T-helper 17 cell (primary cell): ENCODE measurements around the gene CNTD1. TPM values are rescaled to one million over a fixed set of nuclear protein-coding genes. Genes with fewer than 3 reads are reported as not detected.
A peak's percentile ranks its signal among the peaks of the same experiment; 100 is the strongest.

ENCODE experiments used
- ATAC-seq: fragments of 150-1000 bp; cut with Tn5 transposase; 2 replicates; pipeline ENCODE4 v1.10.0; 2021; ENCODE audit warnings: mild to moderate bottlenecking, moderate library complexity
- DNase-seq, 3 donors: peaks; one replicate each; pipeline versions ENCODE4 v3.0.0 to v3.0.0-alpha.2; 2020 to 2021
- H3K9me3 ChIP-seq: one replicate; pipeline ENCODE4 v1.7.0; 2013; ENCODE audit warnings: low read length, mild to moderate bottlenecking; ENCODE audit not compliant: control insufficient read depth, poor library complexity, severe bottlenecking
- H3K27ac Mint-ChIP-seq: one replicate; pipeline ENCODE4 v1.8.0; 2022; ENCODE audit warnings: mild to moderate bottlenecking, moderate library complexity, mixed read lengths
- H3K27me3 Mint-ChIP-seq: one replicate; pipeline ENCODE4 v1.8.0; 2022; ENCODE audit warnings: mixed read lengths
- H3K36me3 Mint-ChIP-seq: one replicate; pipeline ENCODE4 v1.8.0; 2022; ENCODE audit warnings: low read depth, mixed read lengths
- H3K4me1 Mint-ChIP-seq: one replicate; pipeline ENCODE4 v1.8.0; 2022; ENCODE audit warnings: mild to moderate bottlenecking, mixed read lengths
- H3K4me3 Mint-ChIP-seq: one replicate; pipeline ENCODE4 v1.8.0; 2022; ENCODE audit warnings: mild to moderate bottlenecking, moderate library complexity, mixed read lengths
- total RNA-seq, 4 donors: library from RNA in 2 of 4; stranded (reverse) in 2 of 4; gene quantifications; one replicate each; pipeline ENCODE4 v1.2.3 and lab custom pipeline; 2022 to 2026

CNTD1 gene
- total RNA-seq, 2 donors from 2014 or later = not detected

DNA sequence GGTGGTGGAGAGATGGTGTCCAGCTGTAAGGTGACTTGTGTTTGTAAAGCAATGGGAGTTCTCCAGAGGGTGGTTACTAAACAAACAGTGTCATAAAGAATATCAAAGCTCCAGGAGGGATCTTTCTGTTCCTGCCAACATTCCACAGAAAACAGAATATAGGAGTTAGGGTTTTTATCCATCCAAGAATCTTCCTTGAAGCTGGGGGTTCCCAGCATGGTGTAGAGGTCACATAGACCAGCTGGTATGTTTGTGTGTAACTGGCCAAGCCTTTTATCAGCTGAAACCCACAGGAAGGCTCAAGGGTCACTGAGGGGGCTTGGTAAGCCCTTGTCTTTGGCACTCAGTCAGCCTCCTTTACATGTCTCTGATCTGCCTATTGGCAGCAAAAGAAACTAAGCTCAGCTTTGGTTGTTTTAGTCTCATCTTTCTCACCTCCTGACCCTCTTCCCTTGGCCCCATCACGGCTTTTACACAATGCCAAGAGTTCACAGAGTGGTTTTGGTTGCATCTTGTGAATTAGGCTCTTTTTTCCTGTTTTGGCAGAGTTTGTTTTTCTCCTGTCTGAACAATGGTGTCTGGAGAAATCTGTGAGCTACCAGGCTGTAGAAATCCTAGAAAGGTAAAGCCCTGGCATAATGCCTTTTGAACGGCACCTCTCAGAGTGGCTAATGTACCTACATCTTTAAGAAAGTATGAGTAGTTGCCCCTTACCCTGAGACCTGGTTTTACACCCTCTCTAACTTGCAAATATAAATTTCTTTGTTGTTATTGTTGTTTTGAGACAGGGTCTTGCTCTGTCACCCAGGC lies 4.6 kb downstream of the CNTD1 start:
- peaks cover 14% of the 10 kb centered on the region for H3K4me1 Mint-ChIP-seq
- DNase-seq (no peak), ATAC-seq (no peak)
- no peaks in the 10 kb centered on the region for H3K27me3 Mint-ChIP-seq
- no peaks in the 10 kb centered on the region for H3K36me3 Mint-ChIP-seq
- no peak overlapping the region for H3K4me3 Mint-ChIP-seq
- H3K9me3 ChIP-seq = no peaks in the 10 kb centered on the region
- peak overlapping the region; percentile 43 for H3K27ac Mint-ChIP-seq

DNA sequence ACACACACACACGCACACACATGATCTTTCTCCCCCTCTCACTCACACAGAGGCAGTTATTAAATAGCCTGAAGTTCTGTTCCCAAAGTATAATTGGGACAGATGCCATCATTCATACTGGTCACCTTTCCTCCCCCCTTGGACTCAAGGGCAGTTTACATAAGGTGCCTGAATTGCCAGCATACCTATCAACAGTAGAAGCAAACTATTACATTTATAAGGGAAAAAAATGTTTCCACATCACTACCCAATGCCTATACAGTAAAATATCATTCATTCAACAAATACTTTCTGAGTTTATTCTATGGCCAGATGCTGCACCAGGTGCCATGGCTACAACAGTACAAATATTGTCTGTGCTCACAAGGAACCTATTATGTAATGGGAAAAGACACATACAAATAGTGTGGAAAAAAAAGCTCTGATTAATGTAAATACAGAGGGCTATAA lies 6.3 kb downstream of the CNTD1 start:
- DNase-seq (no peak), ATAC-seq (no peak)
- Mint-ChIP-seq H3K27me3 (no peaks in the 10 kb centered on the region), H3K4me3 (no peak overlapping the region), H3K27ac (no peak overlapping the region), H3K4me1 (peaks cover 7% of the 10 kb centered on the region), H3K36me3 (no peaks in the 10 kb centered on the region)
- H3K9me3 ChIP-seq = no peaks in the 10 kb centered on the region

DNA sequence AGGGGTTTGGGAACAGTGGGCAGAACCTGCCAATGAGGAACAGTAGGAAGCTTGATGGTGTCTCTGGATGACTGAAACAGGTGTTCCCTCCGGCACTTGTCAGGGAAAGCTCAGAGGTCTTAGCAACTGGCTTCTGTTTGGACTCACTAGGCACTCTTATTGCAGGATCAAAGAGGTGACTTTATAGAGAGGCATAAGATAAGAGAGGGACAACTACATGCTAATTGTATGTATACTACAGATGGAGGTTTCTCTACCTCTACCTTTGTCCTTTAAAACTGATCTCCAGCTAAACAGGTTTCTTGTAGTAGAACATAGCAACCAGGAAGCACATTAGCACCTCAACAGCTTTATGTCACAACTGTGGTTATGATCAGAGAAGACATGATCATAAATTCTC lies 7.6 kb downstream of the CNTD1 start:
- Mint-ChIP-seq H3K27ac (no peak overlapping the region), H3K27me3 (no peaks in the 10 kb centered on the region), H3K4me1 (peaks cover 3% of the 10 kb centered on the region), H3K4me3 (no peak overlapping the region), H3K36me3 (peaks cover 3% of the 10 kb centered on the region)
- H3K9me3 ChIP-seq = no peaks in the 10 kb centered on the region
- DNase-seq (no peak), ATAC-seq (no peak)

DNA sequence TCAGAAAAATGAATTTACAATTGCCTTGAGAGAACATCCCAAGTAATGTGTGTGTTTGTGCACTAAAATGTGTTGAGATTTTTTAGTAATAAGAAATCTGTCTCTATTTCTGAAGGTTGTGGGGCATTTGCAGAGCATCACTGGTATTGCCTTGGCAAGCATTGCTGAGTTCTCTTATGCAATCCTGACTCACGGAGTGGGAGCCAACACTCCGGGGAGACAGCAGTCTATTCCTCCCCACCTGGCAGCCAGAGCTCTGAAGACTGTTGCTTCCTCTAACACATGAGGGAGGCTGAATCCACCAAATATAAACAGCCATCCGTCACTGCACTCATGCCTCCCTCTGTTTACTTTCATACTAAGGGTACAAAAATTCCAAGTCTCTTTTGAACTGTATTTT lies 10.6 kb downstream of the CNTD1 start:
- no peak for DNase-seq
- peaks cover 12% of the 10 kb centered on the region for H3K36me3 Mint-ChIP-seq
- ATAC-seq = no peak
- no peaks in the 10 kb centered on the region for H3K27me3 Mint-ChIP-seq
- no peaks in the 10 kb centered on the region for H3K9me3 ChIP-seq
- no peak overlapping the region for H3K27ac Mint-ChIP-seq
- no peak overlapping the region for H3K4me3 Mint-ChIP-seq
- H3K4me1 Mint-ChIP-seq = no peaks in the 10 kb centered on the region

DNA sequence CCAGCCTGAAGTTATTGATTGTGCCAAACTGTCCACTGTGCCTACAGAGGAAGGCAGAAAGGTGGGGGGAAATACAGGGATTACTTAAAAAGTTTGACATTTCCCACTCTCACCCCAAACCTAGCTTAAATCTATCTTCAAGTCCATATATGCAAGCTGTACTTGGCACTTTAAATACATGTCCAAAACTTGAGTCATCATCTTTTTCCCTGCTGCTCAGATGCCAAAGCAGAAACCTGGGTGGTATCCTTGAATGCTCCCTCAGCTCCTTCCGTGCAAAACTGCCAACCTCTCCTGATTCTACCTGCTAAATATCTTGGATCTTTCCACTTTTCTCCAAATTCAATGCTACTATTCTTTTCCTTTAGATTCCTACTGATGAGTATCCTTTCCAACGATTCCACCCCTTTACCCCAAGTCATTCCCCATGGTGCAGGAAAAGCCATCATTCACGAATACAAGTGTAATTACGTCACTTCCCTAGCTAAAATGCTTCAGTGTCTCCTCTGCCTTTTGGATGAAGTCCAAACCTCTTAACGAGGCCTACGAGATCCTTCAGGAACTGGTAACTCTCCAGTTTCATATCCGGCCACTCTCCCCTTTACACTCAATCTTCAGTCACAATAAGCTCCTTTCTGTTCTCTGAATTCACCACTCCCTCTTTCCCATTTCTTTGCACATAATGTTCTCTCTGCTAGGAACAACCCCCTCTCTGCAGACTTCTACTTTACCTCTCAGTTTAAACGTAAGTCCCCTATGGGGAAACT lies 16.2 kb downstream of the CNTD1 start:
- DNase-seq (no peak), ATAC-seq (no peak)
- Mint-ChIP-seq H3K27me3 (no peaks in the 10 kb centered on the region), H3K4me3 (no peak overlapping the region), H3K36me3 (peaks cover 25% of the 10 kb centered on the region), H3K27ac (no peak overlapping the region), H3K4me1 (peaks cover 10% of the 10 kb centered on the region)
- no peaks in the 10 kb centered on the region for H3K9me3 ChIP-seq

DNA sequence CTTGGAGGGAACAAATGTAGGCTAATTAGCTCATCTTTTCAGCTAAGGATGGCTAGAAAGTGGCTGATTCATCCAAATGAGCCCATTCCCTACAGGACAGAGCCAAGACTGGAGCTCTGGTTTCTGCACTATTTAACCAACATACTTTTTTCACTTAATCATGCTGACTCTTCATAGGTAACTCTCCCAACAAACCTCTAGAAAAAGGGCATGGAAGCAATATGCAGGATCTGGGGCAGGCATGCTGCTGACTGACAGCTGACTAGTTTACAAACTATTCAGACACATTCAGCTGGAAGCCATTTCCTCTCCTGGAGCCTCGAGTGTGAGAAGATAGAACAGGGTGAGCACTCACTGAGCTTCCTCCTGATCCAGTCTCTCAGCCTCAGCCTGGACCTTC lies 19.2 kb downstream of the CNTD1 start:
- Mint-ChIP-seq H3K27me3 (no peaks in the 10 kb centered on the region), H3K4me1 (peaks cover 17% of the 10 kb centered on the region), H3K4me3 (no peak overlapping the region), H3K27ac (peak overlapping the region; percentile 49), H3K36me3 (peaks cover 19% of the 10 kb centered on the region)
- no peaks in the 10 kb centered on the region for H3K9me3 ChIP-seq
- no peak for ATAC-seq
- DNase-seq = no peak

DNA sequence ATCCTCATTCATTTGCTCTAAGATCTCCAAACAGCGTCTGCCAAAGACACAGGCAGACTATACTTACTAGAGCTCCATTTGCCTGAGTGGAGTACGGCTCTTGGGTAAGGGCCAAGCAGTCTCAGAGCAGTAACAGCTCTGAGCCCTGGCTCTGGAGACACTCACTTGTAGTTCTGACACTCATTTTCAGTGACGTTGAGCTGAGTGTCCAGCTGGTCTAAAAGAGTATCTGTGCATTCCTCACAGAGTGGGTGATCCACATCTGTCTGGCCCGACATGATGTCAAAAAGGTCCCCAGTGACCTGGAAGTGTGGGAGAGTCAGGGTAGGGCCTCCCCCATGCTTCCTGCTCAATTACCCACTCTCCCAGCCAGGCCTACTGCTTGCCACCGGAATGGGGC lies 19.7 kb downstream of the CNTD1 start:
- Mint-ChIP-seq H3K36me3 (peaks cover 19% of the 10 kb centered on the region), H3K27ac (peak overlapping the region; percentile 49), H3K27me3 (no peaks in the 10 kb centered on the region), H3K4me3 (no peak overlapping the region), H3K4me1 (peaks cover 18% of the 10 kb centered on the region)
- DNase-seq (no peak), ATAC-seq (no peak)
- no peaks in the 10 kb centered on the region for H3K9me3 ChIP-seq

DNA sequence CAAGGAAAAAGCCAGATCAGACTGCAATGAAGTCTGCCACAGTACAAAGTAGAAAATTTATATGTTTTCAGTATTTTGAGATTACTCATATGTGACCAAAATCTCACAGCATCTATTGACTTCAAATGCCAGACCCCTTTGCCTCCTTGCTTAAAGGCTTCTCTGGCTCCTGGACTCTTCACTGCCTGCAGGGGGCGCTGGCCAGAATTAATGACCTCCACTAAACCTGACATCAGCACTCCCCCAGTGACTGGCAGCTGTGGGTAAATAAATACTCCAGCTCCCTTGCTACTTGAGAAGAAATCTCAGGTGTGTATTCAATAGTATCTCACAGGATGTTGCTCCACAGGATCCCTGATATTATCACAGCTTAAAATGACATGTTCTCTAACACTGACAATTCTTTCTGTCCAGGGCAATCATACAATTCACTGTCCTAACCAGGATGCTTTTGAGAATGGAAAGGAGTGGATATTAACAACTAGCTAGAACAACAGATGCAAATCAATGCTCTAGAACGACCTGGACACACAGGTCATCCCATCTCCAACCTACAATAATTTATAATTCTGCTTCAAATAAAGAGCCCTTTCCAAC lies 21.4 kb downstream of the CNTD1 start:
- H3K4me1 Mint-ChIP-seq = peaks cover 23% of the 10 kb centered on the region
- H3K27me3 Mint-ChIP-seq = no peaks in the 10 kb centered on the region

DNA sequence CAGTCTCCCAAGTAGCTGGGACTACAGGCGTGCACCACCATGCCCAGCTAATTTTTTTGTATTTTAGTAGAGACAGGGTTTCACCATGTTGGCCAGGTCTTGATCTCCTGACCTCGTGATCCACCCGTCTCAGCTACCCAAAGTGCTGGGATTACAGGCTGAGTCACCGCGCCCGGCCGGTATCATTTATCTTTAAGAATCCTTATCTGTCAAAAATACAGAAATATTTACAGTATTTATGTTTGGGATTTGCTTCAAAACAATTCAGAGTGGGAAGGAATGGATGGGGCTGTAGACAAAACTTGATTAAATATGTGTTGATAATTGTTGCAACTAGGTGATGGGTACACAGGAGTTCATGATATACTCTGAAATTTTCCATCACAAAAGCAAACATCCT lies 22.5 kb downstream of the CNTD1 start:
- Mint-ChIP-seq H3K4me1 (peaks cover 19% of the 10 kb centered on the region), H3K27ac (no peak overlapping the region), H3K4me3 (no peak overlapping the region), H3K36me3 (peaks cover 7% of the 10 kb centered on the region), H3K27me3 (no peaks in the 10 kb centered on the region)
- DNase-seq = no peak
- ATAC-seq = no peak
- H3K9me3 ChIP-seq = no peaks in the 10 kb centered on the region

More for the DNA sequence above, 21.4 kb downstream of the CNTD1 start:
- no peaks in the 10 kb centered on the region for H3K9me3 ChIP-seq
- Mint-ChIP-seq H3K4me3 (no peak overlapping the region), H3K36me3 (peaks cover 10% of the 10 kb centered on the region), H3K27ac (no peak overlapping the region)
- ATAC-seq (no peak), DNase-seq (peak; percentile 47)

DNA sequence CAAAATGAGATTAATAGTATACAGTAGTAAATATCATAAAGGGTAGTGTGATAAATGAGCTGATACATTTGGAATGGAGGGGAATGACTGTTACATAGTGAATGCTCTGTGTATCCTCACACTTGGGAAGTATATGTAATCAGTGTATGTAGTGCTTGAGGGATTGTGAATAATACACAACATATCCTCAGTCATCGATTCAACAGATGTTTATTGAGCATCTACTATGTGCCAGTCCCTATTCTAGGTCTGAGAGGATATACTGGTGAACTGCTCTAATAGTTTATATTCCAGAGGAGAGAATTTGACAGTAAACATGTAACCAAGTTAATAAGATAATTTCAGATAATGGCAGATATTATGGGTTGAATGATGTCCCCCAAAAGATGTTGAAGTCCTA lies 28.8 kb downstream of the CNTD1 start:
- no peak for ATAC-seq
- Mint-ChIP-seq H3K4me3 (no peak overlapping the region), H3K36me3 (peaks cover 7% of the 10 kb centered on the region), H3K27me3 (peaks cover 9% of the 10 kb centered on the region), H3K27ac (no peak overlapping the region), H3K4me1 (peaks cover 25% of the 10 kb centered on the region)
- DNase-seq = no peak
- no peaks in the 10 kb centered on the region for H3K9me3 ChIP-seq

DNA sequence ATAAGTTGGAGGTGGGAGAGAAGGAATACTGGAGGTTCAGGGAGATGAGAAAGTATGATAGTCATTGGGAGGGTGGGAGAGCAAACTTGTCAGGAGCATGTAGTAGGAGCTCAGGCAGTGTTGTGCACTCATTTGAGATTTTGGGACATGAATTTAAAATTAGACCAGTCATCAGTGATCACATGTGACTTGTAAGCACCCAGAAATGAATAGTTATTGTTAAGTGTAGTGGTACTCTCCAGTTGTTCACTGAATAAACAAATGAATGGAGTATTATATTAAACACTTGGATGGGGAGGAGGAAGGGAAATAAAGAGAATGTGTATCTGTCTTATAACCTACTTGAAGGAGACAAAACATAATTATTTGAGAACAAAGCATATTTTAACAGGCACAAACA lies 32.3 kb downstream of the CNTD1 start:
- Mint-ChIP-seq H3K27ac (peak overlapping the region; percentile 57), H3K4me3 (no peak overlapping the region), H3K4me1 (peaks cover 27% of the 10 kb centered on the region), H3K27me3 (peaks cover 9% of the 10 kb centered on the region), H3K36me3 (peaks cover 7% of the 10 kb centered on the region)
- no peaks in the 10 kb centered on the region for H3K9me3 ChIP-seq
- ATAC-seq (no peak), DNase-seq (no peak)

DNA sequence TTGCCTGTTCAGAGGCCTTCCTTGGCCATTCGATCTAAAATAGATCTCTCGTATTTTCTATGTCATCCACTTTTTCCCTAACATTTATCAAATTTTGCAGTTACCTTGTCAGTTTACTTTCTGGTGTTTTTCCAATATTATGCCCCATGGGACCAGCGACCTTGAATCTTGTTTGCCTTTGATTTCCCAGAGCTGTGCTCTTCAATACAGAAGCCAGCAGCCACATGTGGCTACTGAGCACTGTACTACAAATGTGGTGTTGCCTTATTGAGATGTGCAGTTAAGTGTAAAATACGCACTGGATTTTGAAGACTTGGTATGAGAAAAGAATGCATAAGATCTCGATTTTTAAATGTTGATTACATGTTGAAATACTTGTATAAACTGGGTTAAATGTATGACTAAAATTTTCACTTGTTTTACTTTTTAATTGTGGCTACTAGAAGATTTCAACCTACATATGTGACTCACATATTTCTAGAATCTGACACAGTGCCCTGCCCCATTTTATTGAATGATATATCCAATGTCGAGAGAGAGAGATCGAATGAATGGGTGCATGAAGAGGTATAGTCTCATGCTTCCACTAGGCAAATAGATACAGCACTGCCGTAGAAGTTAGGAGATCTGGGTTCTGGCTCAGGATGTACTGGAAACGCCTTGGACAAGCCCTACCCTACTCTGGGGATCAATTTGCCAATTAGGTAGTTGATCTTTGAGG lies 33.7 kb downstream of the CNTD1 start:
- DNase-seq = no peak
- H3K4me1 Mint-ChIP-seq = peaks cover 27% of the 10 kb centered on the region
- peaks cover 7% of the 10 kb centered on the region for H3K36me3 Mint-ChIP-seq
- H3K4me3 Mint-ChIP-seq = peak overlapping the region; percentile 95
- peaks cover 9% of the 10 kb centered on the region for H3K27me3 Mint-ChIP-seq
- peak; percentile 24 for ATAC-seq
- H3K27ac Mint-ChIP-seq = peak overlapping the region; percentile 99
- no peaks in the 10 kb centered on the region for H3K9me3 ChIP-seq
